CD4-positive, CD25-positive, alpha-beta regulatory T cell (primary cell): ENCODE measurements around the gene APIP. TPM values are rescaled to one million over a fixed set of nuclear protein-coding genes. Genes with fewer than 3 reads are reported as not detected.

Experiments
- ATAC-seq, 2 donors: fragments of 150-1000 bp; cut with Tn5 transposase; one replicate each; pipeline ENCODE4 v1.10.0; 2021; ENCODE audit warnings: low read depth in 2 of 2, moderate number of reproducible peaks in 2 of 2, moderate library complexity in 1 of 2
- DNase-seq, 3 donors: peaks; one replicate each; pipeline versions ENCODE4 v3.0.0 to v3.0.0-alpha.2; 2012 to 2022; ENCODE audit warnings: mixed read lengths in 1 of 3
- H3K27ac ChIP-seq: one replicate; pipeline ENCODE4 v1.7.0; 2013; ENCODE audit warnings: mild to moderate bottlenecking, low read length; ENCODE audit not compliant: insufficient read depth, poor library complexity, severe bottlenecking
- H3K27me3 ChIP-seq: one replicate; pipeline ENCODE4 v1.7.0; 2013; ENCODE audit warnings: low read length; ENCODE audit not compliant: control insufficient read depth, insufficient read depth
- H3K36me3 ChIP-seq: one replicate; pipeline ENCODE4 v1.7.0; 2013; ENCODE audit warnings: mild to moderate bottlenecking, low read length, moderate library complexity; ENCODE audit not compliant: control insufficient read depth, insufficient read depth
- H3K4me1 ChIP-seq: 2 replicates; pipeline ENCODE4 v1.7.0; 2013; ENCODE audit warnings: mild to moderate bottlenecking, low read length; ENCODE audit not compliant: insufficient read depth, control insufficient read depth, poor library complexity, severe bottlenecking
- H3K4me3 ChIP-seq: one replicate; pipeline ENCODE4 v1.7.0; 2013; ENCODE audit warnings: low read depth, mild to moderate bottlenecking, low read length, moderate library complexity
- H3K9me3 ChIP-seq, 2 experiments: 1 replicate in 1 of 2; 2 replicates in 1 of 2; pipeline ENCODE4 v1.7.0; 2013; ENCODE audit warnings: low read length in 2 of 2, mild to moderate bottlenecking in 1 of 2, moderate library complexity in 1 of 2; ENCODE audit not compliant: control insufficient read depth in 2 of 2
- H3K27ac Mint-ChIP-seq, 3 donors: one replicate each; pipeline ENCODE4 v1.8.0; 2020 to 2022; ENCODE audit warnings: mild to moderate bottlenecking in 3 of 3, mixed read lengths in 3 of 3, moderate library complexity in 2 of 3
- H3K27me3 Mint-ChIP-seq: one replicate; pipeline ENCODE4 v1.8.0; 2022; ENCODE audit warnings: mild to moderate bottlenecking, mixed read lengths
- H3K36me3 Mint-ChIP-seq: one replicate; pipeline ENCODE4 v1.8.0; 2020; ENCODE audit warnings: mixed read lengths
- H3K4me1 Mint-ChIP-seq, 4 donors: one replicate each; pipeline ENCODE4 v1.8.0; 2020 to 2022; ENCODE audit warnings: mixed read lengths in 4 of 4, mild to moderate bottlenecking in 1 of 4
- H3K4me3 Mint-ChIP-seq, 4 donors: one replicate each; pipeline ENCODE4 v1.8.0; 2020 to 2022; ENCODE audit warnings: mild to moderate bottlenecking in 4 of 4, mixed read lengths in 4 of 4, moderate library complexity in 3 of 4
- H3K9me3 Mint-ChIP-seq, 7 donors: one replicate each; pipeline ENCODE4 v1.8.0; 2020 to 2022; ENCODE audit warnings: mixed read lengths in 7 of 7, mild to moderate bottlenecking in 3 of 7, moderate library complexity in 2 of 7
- polyA plus RNA-seq, 4 donors: library from polyadenylated mRNA; unstranded; fragments of 300-500 nt; fragmentation: Illumina TruSeq; gene quantifications; one replicate each; pipeline ENCODE4 v1.2.3, GENCODE V29; 2021
- total RNA-seq: library from RNA; stranded (reverse); gene quantifications from one replicate; pipeline ENCODE4 v1.2.3, GENCODE V29; 2022

APIP gene
- total and polyA plus RNA-seq, 5 donors from 2014 or later, result 13.6 to 26.9 (median 19.7) TPM

- no peak overlapping the region for H3K4me3 Mint-ChIP-seq
- DNase-seq (no peak), ATAC-seq (no peak)
- no peaks in the 10 kb centered on the region for H3K4me1 ChIP-seq
- H3K9me3 Mint-ChIP-seq, result no peaks in the 10 kb centered on the region
- H3K27ac ChIP-seq, result no peak overlapping the region
- no peak overlapping the region for H3K27ac Mint-ChIP-seq
- H3K27me3 Mint-ChIP-seq, result peaks cover 5% of the 10 kb centered on the region
- H3K36me3 ChIP-seq, result no peaks in the 10 kb centered on the region
- H3K9me3 ChIP-seq, result no peaks in the 10 kb centered on the region
- H3K27me3 ChIP-seq, result no peaks in the 10 kb centered on the region
- H3K36me3 Mint-ChIP-seq, result no peaks in the 10 kb centered on the region
- no peak overlapping the region for H3K4me3 ChIP-seq
- no peaks in the 10 kb centered on the region for H3K4me1 Mint-ChIP-seq
Measured at GRCh38 chr11:34860518-34860917, 55.7 kb downstream of the APIP start.

- H3K9me3 ChIP-seq, result no peaks in the 10 kb centered on the region
- ATAC-seq, result no peak
- H3K27ac ChIP-seq, result no peak overlapping the region
- no peaks in the 10 kb centered on the region for H3K9me3 Mint-ChIP-seq
- peaks cover 5% of the 10 kb centered on the region for H3K27me3 Mint-ChIP-seq
- no peak overlapping the region for H3K4me3 Mint-ChIP-seq
- H3K4me1 ChIP-seq, result no peaks in the 10 kb centered on the region
- no peaks in the 10 kb centered on the region for H3K4me1 Mint-ChIP-seq
- no peak for DNase-seq
- H3K27ac Mint-ChIP-seq, result no peak overlapping the region
- H3K36me3 Mint-ChIP-seq, result no peaks in the 10 kb centered on the region
- H3K36me3 ChIP-seq, result no peaks in the 10 kb centered on the region
- no peaks in the 10 kb centered on the region for H3K27me3 ChIP-seq
- no peak overlapping the region for H3K4me3 ChIP-seq
Measured at GRCh38 chr11:34860034-34860433, 56.1 kb downstream of the APIP start.

GRCh38 chr11:34859496-34859895 is 56.7 kb downstream of the APIP start:
- no peaks in the 10 kb centered on the region for H3K4me1 Mint-ChIP-seq
- Histone ChIP-seq H3K27me3 (no peaks in the 10 kb centered on the region), H3K4me3 (no peak overlapping the region), H3K4me1 (no peaks in the 10 kb centered on the region), H3K9me3 (no peaks in the 10 kb centered on the region), H3K36me3 (no peaks in the 10 kb centered on the region), H3K27ac (no peak overlapping the region)
- H3K4me3 Mint-ChIP-seq, result no peak overlapping the region
- DNase-seq, result no peak
- no peaks in the 10 kb centered on the region for H3K36me3 Mint-ChIP-seq
- no peak overlapping the region for H3K27ac Mint-ChIP-seq
- peaks cover 7% of the 10 kb centered on the region for H3K27me3 Mint-ChIP-seq
- H3K9me3 Mint-ChIP-seq, result peaks cover 0 to 3% (median 0%) of the 10 kb centered on the region in 7 donors
- ATAC-seq, result no peak

GRCh38 chr11:34857463-34857862 is 58.7 kb downstream of the APIP start:
- ATAC-seq, result no peak

GRCh38 chr11:34856251-34856650 is 59.9 kb downstream of the APIP start:
- no peak for ATAC-seq
- H3K4me1 Mint-ChIP-seq, result no peaks in the 10 kb centered on the region
- H3K4me3 Mint-ChIP-seq, result no peak overlapping the region
- H3K27me3 Mint-ChIP-seq, result peaks cover 19% of the 10 kb centered on the region
- peaks cover 0 to 3% (median 0%) of the 10 kb centered on the region in 7 donors for H3K9me3 Mint-ChIP-seq
- Histone ChIP-seq H3K4me1 (no peaks in the 10 kb centered on the region), H3K9me3 (no peaks in the 10 kb centered on the region), H3K27ac (no peak overlapping the region), H3K4me3 (no peak overlapping the region), H3K36me3 (no peaks in the 10 kb centered on the region), H3K27me3 (peaks cover 3% of the 10 kb centered on the region)
- no peak for DNase-seq
- no peak overlapping the region for H3K27ac Mint-ChIP-seq
- no peaks in the 10 kb centered on the region for H3K36me3 Mint-ChIP-seq

More at GRCh38 chr11:34857463-34857862, 58.7 kb downstream of the APIP start:
- H3K4me3 Mint-ChIP-seq, result no peak overlapping the region
- DNase-seq, result no peak
- H3K27me3 ChIP-seq, result peaks cover 2% of the 10 kb centered on the region
- H3K9me3 Mint-ChIP-seq, result peaks cover 0 to 3% (median 0%) of the 10 kb centered on the region in 7 donors
- no peaks in the 10 kb centered on the region for H3K9me3 ChIP-seq
- peaks cover 15% of the 10 kb centered on the region for H3K27me3 Mint-ChIP-seq
- H3K27ac Mint-ChIP-seq, result no peak overlapping the region
- no peaks in the 10 kb centered on the region for H3K4me1 Mint-ChIP-seq
- no peaks in the 10 kb centered on the region for H3K36me3 Mint-ChIP-seq
- H3K36me3 ChIP-seq, result no peaks in the 10 kb centered on the region
- H3K27ac ChIP-seq, result no peak overlapping the region
- no peak overlapping the region for H3K4me3 ChIP-seq
- no peaks in the 10 kb centered on the region for H3K4me1 ChIP-seq

- DNase-seq (no peak), ATAC-seq (no peak)
- no peaks in the 10 kb centered on the region for H3K4me1 ChIP-seq
- H3K4me3 ChIP-seq, result no peak overlapping the region
- Mint-ChIP-seq H3K4me1 (no peaks in the 10 kb centered on the region), H3K4me3 (no peak overlapping the region), H3K27ac (no peak overlapping the region), H3K9me3 (peaks cover 0 to 4% (median 0%) of the 10 kb centered on the region in 7 donors), H3K27me3 (peaks cover 20% of the 10 kb centered on the region), H3K36me3 (no peaks in the 10 kb centered on the region)
- no peaks in the 10 kb centered on the region for H3K9me3 ChIP-seq
- H3K27me3 ChIP-seq, result peaks cover 8% of the 10 kb centered on the region
- no peak overlapping the region for H3K27ac ChIP-seq
- no peaks in the 10 kb centered on the region for H3K36me3 ChIP-seq
Measured at GRCh38 chr11:34855754-34856095, 60.5 kb downstream of the APIP start.

GRCh38 chr11:34855021-34855753 is 61.0 kb downstream of the APIP start:
- Histone ChIP-seq H3K27me3 (peaks cover 8% of the 10 kb centered on the region), H3K36me3 (no peaks in the 10 kb centered on the region), H3K4me3 (no peak overlapping the region), H3K9me3 (no peaks in the 10 kb centered on the region), H3K27ac (no peak overlapping the region), H3K4me1 (no peaks in the 10 kb centered on the region)
- Mint-ChIP-seq H3K27ac (no peak overlapping the region), H3K27me3 (peaks cover 20% of the 10 kb centered on the region), H3K4me1 (no peaks in the 10 kb centered on the region), H3K9me3 (peaks cover 0 to 4% (median 0%) of the 10 kb centered on the region in 7 donors), H3K4me3 (no peak overlapping the region), H3K36me3 (no peaks in the 10 kb centered on the region)
- ATAC-seq (no peak), DNase-seq (no peak)

GRCh38 chr11:34851916-34852315 is 64.3 kb downstream of the APIP start:
- Mint-ChIP-seq H3K9me3 (peaks cover 0 to 4% (median 0%) of the 10 kb centered on the region in 7 donors), H3K4me1 (no peaks in the 10 kb centered on the region)

More at GRCh38 chr11:34851916-34852315, 64.3 kb downstream of the APIP start:
- H3K27me3 Mint-ChIP-seq, result peaks cover 27% of the 10 kb centered on the region
- H3K27ac Mint-ChIP-seq, result no peak overlapping the region
- Histone ChIP-seq H3K27ac (no peak overlapping the region), H3K9me3 (no peaks in the 10 kb centered on the region), H3K4me3 (no peak overlapping the region), H3K4me1 (no peaks in the 10 kb centered on the region), H3K27me3 (peaks cover 8% of the 10 kb centered on the region), H3K36me3 (no peaks in the 10 kb centered on the region)
- H3K36me3 Mint-ChIP-seq, result no peaks in the 10 kb centered on the region
- no peak for ATAC-seq
- H3K4me3 Mint-ChIP-seq, result no peak overlapping the region
- DNase-seq, result no peak
